Measurements from ENCODE around the gene ZNF71.

The ZNF71 gene

DNA sequence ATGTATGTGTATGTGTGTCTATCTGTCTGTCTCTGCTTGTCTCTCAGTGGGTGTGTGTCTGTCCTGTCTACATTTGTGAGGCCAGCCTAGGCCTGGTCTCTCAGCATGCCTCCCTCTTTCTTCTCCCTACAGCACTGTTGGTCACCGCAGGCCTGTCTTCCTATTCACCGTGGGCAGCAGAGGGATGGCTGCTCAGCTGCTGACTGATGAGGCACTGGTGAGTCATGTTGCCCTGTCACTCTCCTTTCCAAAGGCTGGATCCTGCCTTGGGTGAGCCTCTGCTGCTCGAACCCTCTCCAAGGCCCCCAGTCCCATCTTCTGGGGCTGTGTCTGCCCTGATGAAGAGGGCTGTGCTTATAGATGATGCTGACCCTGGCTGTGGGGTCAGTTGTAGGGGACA lies 6.3 kb downstream of the ZNF71 start:
- DNase-seq (ENCODE audit: low read depth): no peak
- no peak overlapping the region for H3K4me3 ChIP-seq (ENCODE audit: low read length)
- TF ChIP-seq, protein P1, sequence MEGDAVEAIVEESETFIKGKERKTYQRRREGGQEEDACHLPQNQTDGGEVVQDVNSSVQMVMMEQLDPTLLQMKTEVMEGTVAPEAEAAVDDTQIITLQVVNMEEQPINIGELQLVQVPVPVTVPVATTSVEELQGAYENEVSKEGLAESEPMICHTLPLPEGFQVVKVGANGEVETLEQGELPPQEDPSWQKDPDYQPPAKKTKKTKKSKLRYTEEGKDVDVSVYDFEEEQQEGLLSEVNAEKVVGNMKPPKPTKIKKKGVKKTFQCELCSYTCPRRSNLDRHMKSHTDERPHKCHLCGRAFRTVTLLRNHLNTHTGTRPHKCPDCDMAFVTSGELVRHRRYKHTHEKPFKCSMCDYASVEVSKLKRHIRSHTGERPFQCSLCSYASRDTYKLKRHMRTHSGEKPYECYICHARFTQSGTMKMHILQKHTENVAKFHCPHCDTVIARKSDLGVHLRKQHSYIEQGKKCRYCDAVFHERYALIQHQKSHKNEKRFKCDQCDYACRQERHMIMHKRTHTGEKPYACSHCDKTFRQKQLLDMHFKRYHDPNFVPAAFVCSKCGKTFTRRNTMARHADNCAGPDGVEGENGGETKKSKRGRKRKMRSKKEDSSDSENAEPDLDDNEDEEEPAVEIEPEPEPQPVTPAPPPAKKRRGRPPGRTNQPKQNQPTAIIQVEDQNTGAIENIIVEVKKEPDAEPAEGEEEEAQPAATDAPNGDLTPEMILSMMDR (conservative IDR thresholded peaks at IDR 0.05; ENCODE audit: low read depth, low read length): no peak

DNA sequence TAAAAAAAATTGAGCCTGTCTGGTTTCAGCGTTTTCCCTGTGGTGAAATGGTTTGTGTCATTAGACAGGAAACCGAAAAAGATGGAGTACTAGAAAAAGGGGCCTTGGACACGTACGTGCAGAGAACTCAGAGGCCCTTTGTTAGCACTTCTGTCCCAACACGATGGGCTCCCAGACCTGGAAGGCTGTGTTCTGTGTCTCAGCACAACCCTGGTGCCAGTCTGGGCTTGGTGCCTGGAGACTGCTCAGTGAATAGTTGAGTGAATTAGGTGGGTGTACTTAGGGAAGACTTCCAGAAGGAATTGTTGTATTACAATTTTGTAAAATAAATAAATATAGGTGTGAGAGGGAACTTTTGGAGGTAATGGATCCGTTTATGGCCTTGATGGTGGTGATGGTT lies 8.7 kb downstream of the ZNF71 start:
- no peak for DNase-seq (ENCODE audit: low read depth)
- H3K4me3 ChIP-seq (ENCODE audit: low read length): no peak overlapping the region

DNA sequence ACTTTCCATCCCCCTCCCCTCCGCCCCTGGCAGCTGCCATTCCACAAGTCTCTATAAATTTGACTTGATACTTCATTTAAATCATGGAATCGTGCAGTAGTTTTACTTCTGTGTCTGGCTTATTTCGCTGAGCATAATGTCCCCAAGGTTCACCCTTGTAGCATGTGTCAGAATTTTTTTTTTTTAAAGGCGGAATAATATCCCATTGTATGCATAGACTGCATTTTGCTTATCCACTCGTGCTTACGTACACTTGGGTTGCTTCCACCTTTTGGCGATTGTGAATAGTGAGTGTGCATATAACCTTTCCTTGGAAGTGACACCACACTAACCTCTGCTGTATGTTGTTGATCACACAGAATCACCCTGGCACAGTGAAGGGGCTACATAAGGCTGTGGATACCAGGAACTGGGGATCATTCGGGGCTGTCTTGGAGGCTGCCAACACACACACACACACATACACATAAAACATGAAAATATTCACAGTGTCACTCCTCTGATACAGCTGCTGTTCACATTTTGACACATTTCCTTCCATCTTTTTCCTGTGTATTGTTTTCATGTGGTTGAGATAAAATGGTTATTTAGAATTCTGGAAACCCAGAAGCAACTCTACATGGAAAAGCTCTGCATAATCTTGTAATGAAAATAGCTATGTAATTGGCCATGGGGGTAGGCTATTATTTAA lies 13.3 kb downstream of the ZNF71 start:
- no peak for DNase-seq (ENCODE audit: low read depth)
- TF ChIP-seq, protein P1 (conservative IDR thresholded peaks at IDR 0.05; ENCODE audit: low read depth, low read length): no peak
- H3K4me3 ChIP-seq (ENCODE audit: low read length): no peak overlapping the region

More for the DNA sequence above, 8.7 kb downstream of the ZNF71 start:
- TF ChIP-seq, protein P1 (conservative IDR thresholded peaks at IDR 0.05; ENCODE audit: low read depth, low read length): no peak

DNA sequence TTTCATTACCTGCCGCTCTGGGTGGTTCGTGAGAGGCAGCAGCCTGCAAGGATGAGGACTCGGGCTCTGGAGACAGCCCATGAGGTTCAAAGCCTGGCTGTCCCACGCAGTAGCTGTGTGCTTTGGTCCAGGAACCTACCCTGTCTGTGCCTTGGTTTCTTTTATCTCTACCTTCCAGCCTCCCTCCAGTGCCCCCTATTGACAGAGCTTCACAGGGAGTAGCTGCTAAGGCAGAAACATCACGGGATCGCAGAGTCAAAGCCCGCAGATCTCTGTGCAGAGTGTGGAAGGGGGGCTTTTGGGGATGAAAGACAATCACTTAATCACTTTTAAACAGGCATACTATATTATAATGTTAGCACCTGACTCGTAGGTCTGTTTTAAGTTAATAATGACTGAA lies 16.2 kb downstream of the ZNF71 start:
- no peak for DNase-seq (ENCODE audit: low read depth)
- TF ChIP-seq, protein P1 (conservative IDR thresholded peaks at IDR 0.05; ENCODE audit: low read depth, low read length): no peak

DNA sequence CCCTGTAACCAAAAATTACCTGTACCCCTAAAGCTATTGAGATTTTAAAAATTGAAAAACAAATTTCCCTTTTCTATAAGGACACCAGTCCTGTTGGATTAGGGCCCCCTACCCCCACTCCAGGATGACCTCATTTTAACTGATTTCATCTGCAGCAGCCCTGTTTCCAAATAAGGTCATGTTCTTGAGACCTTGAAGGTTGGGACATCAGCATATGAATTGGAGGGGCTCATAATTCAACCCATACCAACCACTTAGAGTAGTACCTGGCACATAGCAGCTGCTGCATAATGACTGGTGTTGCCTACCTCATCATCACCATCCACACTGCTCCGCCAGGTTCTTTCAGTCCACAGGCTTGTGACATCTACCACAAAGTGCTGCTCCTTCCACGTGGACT lies 17.6 kb downstream of the ZNF71 start:
- H3K4me3 ChIP-seq (ENCODE audit: low read length): no peak overlapping the region
- DNase-seq (ENCODE audit: low read depth): no peak
- TF ChIP-seq, protein P1 (conservative IDR thresholded peaks at IDR 0.05; ENCODE audit: low read depth, low read length): no peak

More for the DNA sequence above, 16.2 kb downstream of the ZNF71 start:
- no peak overlapping the region for H3K4me3 ChIP-seq (ENCODE audit: low read length)

DNA sequence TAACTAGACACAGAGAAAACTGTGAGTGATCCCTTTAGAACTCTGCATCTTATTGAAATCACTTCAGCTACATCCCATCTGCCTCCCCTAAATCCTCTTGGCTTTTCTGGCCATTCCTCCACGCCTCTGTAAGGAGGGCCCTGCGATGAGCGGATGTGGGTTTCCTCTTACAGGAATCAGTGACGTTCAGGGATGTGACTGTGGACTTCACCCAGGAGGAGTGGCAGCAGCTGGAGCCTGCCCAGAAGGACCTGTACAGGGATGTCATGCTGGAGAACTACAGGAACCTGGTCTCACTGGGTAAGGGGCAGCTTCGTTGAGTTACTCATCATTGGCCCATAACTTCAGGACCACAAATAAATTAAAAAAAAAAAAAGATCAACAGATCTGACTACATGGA lies 18.5 kb downstream of the ZNF71 start:
- H3K4me3 ChIP-seq (ENCODE audit: low read length): no peak overlapping the region
- TF ChIP-seq, protein P1 (conservative IDR thresholded peaks at IDR 0.05; ENCODE audit: low read depth, low read length): no peak
- DNase-seq (ENCODE audit: low read depth): no peak

DNA sequence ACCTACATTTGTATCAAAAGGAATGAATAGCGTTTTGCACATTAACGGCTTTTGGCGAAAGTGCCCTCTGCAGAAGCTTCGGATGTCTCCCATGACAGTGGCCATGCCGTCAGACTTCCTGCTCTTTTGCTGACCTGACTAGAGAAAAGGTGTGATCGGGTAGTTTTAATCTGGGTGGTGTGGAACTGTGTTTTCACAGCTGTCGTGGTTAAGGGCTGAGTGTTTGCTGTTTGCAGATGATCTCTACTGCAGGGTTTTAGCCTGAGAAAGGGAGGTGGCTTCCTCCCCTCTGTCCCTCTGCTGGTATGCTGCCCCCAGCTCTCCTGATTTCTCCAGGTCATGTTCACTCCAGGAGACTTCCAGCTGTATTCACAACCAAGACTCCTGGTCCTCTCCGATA lies 22.4 kb downstream of the ZNF71 start:
- no peak overlapping the region for H3K4me3 ChIP-seq (ENCODE audit: low read length)
- TF ChIP-seq, protein P1 (conservative IDR thresholded peaks at IDR 0.05; ENCODE audit: low read depth, low read length): no peak
- no peak for DNase-seq (ENCODE audit: low read depth)
